ENCODE data around the gene ADAMTS9. TPM values are rescaled to one million over a fixed set of nuclear protein-coding genes. Genes with fewer than 3 reads are reported as not detected.

Gene ADAMTS9
- total RNA-seq, 1 donor from 2014 or later: not detected

GRCh38 chr3:64506255-64506654 lies 181.5 kb downstream of the ADAMTS9 start:
- ChIA-PET CTCF (no interaction called here), POLR2A (no interaction called here)
- intact Hi-C loops (cut with micrococcal nuclease): no loop called here

GRCh38 chr3:64505419-64505818 lies 182.4 kb downstream of the ADAMTS9 start:
- H3K36me3 Mint-ChIP-seq (ENCODE audit: low read depth): no peaks in the 10 kb centered on the region
- no peak for TF ChIP-seq CTCF (IDR thresholded peaks at IDR 0.05)
- ChIA-PET POLR2A (no interaction called here), CTCF (no interaction called here)
- intact Hi-C loops (cut with micrococcal nuclease): no loop called here
- H3K4me1 Mint-ChIP-seq: no peaks in the 10 kb centered on the region
- no peaks in the 10 kb centered on the region for H3K9me3 Mint-ChIP-seq
- H3K4me3 Mint-ChIP-seq: no peak overlapping the region
- ATAC-seq (ENCODE audit: low read depth): no peak
- H3K27me3 Mint-ChIP-seq: peaks cover 4% of the 10 kb centered on the region
- H3K27ac Mint-ChIP-seq: no peak overlapping the region
- no peak for DNase-seq

More at GRCh38 chr3:64506255-64506654, 181.5 kb downstream of the ADAMTS9 start:
- H3K4me1 Mint-ChIP-seq: no peaks in the 10 kb centered on the region
- no peak overlapping the region for H3K27ac Mint-ChIP-seq
- no peaks in the 10 kb centered on the region for H3K9me3 Mint-ChIP-seq
- ATAC-seq (ENCODE audit: low read depth): no peak
- H3K36me3 Mint-ChIP-seq (ENCODE audit: low read depth): no peaks in the 10 kb centered on the region
- no peak overlapping the region for H3K4me3 Mint-ChIP-seq
- no peak for DNase-seq
- peaks cover 4% of the 10 kb centered on the region for H3K27me3 Mint-ChIP-seq
- TF ChIP-seq CTCF (IDR thresholded peaks at IDR 0.05): no peak

DNA sequence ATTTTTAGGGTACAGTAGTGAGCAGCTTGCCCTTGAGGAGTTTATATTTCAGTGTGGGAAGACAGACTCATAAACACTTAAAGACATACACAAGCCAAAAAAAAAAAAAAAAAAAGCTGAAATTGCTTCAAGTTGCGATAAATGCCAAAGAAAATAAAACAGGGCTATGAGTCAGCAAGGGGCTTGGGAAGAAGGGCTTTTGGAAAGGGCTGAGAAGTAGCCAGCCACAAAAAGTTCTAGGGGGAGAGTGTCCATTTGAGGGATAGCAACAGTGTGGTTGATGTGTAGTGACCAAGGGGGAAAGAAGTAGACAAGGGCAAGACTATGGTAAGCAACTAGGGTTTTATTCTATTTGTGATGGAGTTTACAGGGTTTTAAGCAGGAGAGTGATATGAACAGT lies 185.5 kb downstream of the ADAMTS9 start:
- intact Hi-C loops (cut with micrococcal nuclease): no loop called here
- CTCF ChIA-PET: no interaction called here
- no peaks in the 10 kb centered on the region for H3K9me3 Mint-ChIP-seq
- H3K27me3 Mint-ChIP-seq: peaks cover 4% of the 10 kb centered on the region
- no peak for TF ChIP-seq CTCF (IDR thresholded peaks at IDR 0.05)
- POLR2A ChIA-PET: no interaction called here
- no peaks in the 10 kb centered on the region for H3K36me3 Mint-ChIP-seq (ENCODE audit: low read depth)
- no peak for ATAC-seq (ENCODE audit: low read depth)
- H3K4me3 Mint-ChIP-seq: no peak overlapping the region
- H3K4me1 Mint-ChIP-seq: no peaks in the 10 kb centered on the region
- H3K27ac Mint-ChIP-seq: no peak overlapping the region
- no peak for DNase-seq

DNA sequence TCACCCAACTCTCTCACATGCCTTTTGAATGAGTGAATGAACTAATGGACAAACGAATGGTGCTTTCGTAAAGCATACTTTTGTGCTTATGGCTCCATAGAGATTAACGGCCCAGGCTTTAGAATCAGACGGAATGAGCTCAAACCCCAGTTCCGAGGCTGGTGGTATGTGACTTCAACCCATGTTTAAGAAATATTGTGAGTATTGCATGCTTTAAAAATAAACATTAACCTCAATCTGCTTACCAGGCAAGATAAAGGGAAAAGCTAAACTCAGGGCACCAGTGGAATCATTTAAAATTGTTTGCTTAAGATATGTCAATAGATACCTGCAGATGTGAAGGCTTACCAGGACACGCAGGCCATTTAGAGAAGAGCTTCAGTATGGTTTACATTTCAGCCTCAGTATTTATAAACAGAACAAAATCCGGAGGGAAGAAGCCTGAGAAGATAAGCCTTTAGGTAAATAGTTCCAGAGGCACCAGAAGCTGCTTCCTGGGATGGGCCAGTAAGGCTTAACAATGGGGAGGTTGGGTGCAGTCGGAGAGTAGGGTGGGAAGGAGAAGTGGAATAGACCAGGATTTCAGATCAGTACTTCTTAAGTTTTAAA lies 186.4 kb downstream of the ADAMTS9 start:
- TF ChIP-seq CTCF (IDR thresholded peaks at IDR 0.05): no peak
- ATAC-seq (ENCODE audit: low read depth) (no peak), DNase-seq (no peak)
- H3K4me3 Mint-ChIP-seq: no peak overlapping the region
- ChIA-PET POLR2A (no interaction called here), CTCF (no interaction called here)
- intact Hi-C loops (cut with micrococcal nuclease): no loop called here
- no peak overlapping the region for H3K27ac Mint-ChIP-seq
- H3K36me3 Mint-ChIP-seq (ENCODE audit: low read depth): no peaks in the 10 kb centered on the region
- H3K9me3 Mint-ChIP-seq: no peaks in the 10 kb centered on the region
- peaks cover 8% of the 10 kb centered on the region for H3K27me3 Mint-ChIP-seq
- H3K4me1 Mint-ChIP-seq: no peaks in the 10 kb centered on the region

GRCh38 chr3:64496786-64497490 lies 190.9 kb downstream of the ADAMTS9 start:
- ATAC-seq (ENCODE audit: low read depth) (no peak), DNase-seq (no peak)
- intact Hi-C loops (cut with micrococcal nuclease): no loop called here
- POLR2A ChIA-PET: no interaction called here
- Mint-ChIP-seq H3K27me3 (peaks cover 21% of the 10 kb centered on the region), H3K4me1 (no peaks in the 10 kb centered on the region), H3K4me3 (no peak overlapping the region), H3K27ac (no peak overlapping the region), H3K36me3 (ENCODE audit: low read depth) (no peaks in the 10 kb centered on the region), H3K9me3 (no peaks in the 10 kb centered on the region)
- CTCF ChIA-PET: no interaction called here
- no peak for TF ChIP-seq CTCF (IDR thresholded peaks at IDR 0.05)
